Spleen (tissue), 11 donors: Measurements from ENCODE around the gene STKLD1. TPM values are rescaled to one million over a fixed set of nuclear protein-coding genes. Genes with fewer than 3 reads are reported as not detected.

Source experiments
- DNase-seq: peaks from one replicate; pipeline ENCODE4 v3.0.0-alpha.2; 2020
- H3K27ac ChIP-seq, 8 donors: fragments of 200-600 bp; sonication (generic) in 7 of 8; 1 replicate in 4 of 8; 2 replicates in 4 of 8; pipeline versions ENCODE4 v1.5.0 to v1.8.0; 2016 to 2021; ENCODE audit warnings: inconsistent platforms in 4 of 8, mild to moderate bottlenecking in 4 of 8, moderate library complexity in 1 of 8
- H3K27me3 ChIP-seq, 7 donors: fragments of 200-600 bp; sonication (generic) in 6 of 7; replicated peaks in 1 of 7; 1 replicate in 4 of 7; 2 replicates in 3 of 7; pipeline versions ENCODE4 v1.5.0 to v1.8.0; 2016 to 2021; ENCODE audit warnings: inconsistent platforms in 3 of 7, mild to moderate bottlenecking in 1 of 7
- H3K36me3 ChIP-seq, 6 donors: fragments of 200-600 bp; sonication (generic) in 5 of 6; 1 replicate in 4 of 6; 2 replicates in 2 of 6; pipeline versions ENCODE4 v1.5.0 to v1.8.0; 2016 to 2021; ENCODE audit warnings: inconsistent platforms in 2 of 6
- H3K4me1 ChIP-seq, 6 donors: fragments of 200-600 bp; sonication (generic) in 5 of 6; 1 replicate in 3 of 6; 2 replicates in 3 of 6; pipeline versions ENCODE4 v1.5.0 to v1.8.0; 2016 to 2021; ENCODE audit warnings: inconsistent platforms in 3 of 6
- H3K4me3 ChIP-seq, 8 donors: fragments of 200-600 bp; sonication (generic) in 7 of 8; 1 replicate in 4 of 8; 2 replicates in 4 of 8; pipeline versions ENCODE4 v1.5.0 to v1.8.0; 2016 to 2021; ENCODE audit warnings: inconsistent platforms in 4 of 8, mild to moderate bottlenecking in 4 of 8, moderate library complexity in 2 of 8
- H3K9me3 ChIP-seq, 8 donors: fragments of 200-600 bp; sonication (generic) in 7 of 8; 1 replicate in 4 of 8; 2 replicates in 4 of 8; pipeline versions ENCODE4 v1.5.0 to v1.8.0; 2016 to 2021; ENCODE audit warnings: inconsistent platforms in 4 of 8
- POLR2A ChIP-seq, 3 donors: fragments of 450-650 bp; IDR thresholded peaks; one replicate each; pipeline ENCODE4 v1.5.1; 2017; ENCODE audit warnings: antibody characterized with exemption in 3 of 3, mild to moderate bottlenecking in 1 of 3
- POLR2AphosphoS5 ChIP-seq, 3 donors: sonication (generic); formaldehyde crosslinking; IDR thresholded peaks; one replicate each; pipeline ENCODE4 v1.5.1; 2017; ENCODE audit warnings: antibody characterized with exemption in 3 of 3
- WGBS, 5 donors: extraction: QIAGEN DNeasy Blood & Tissue Kit in 3 of 5; methylation state at CpG; one replicate each; pipeline versions ENCODE4 v1.1.5 to v1.1.7; 2013 to 2018; 5-methylcytosine and 5-hydroxymethylcytosine counted together
- intact Hi-C: fragments of 100-400 bp; cut with DNase I; formaldehyde crosslinking; loops from one replicate; pipeline ENCODE4 v1.15.0; 2023; ENCODE audit warnings: low total_unique reads
- polyA plus RNA-seq, 3 donors: library from polyadenylated mRNA; stranded (reverse); fragments of 200-250 nt; gene quantifications; one replicate each; pipeline ENCODE4 v1.2.1, GENCODE V29; 2013
- total RNA-seq, 7 donors: library from RNA; depleted of rRNA in 3 of 7; stranded (reverse); fragments of >200 nt in 3 of 7; fragmentation: NEBNext Ultra II Directional in 4 of 7; extraction: Animal tissue kit (Norgen Biotek cat#: 25700) in 4 of 7; gene quantifications; one replicate each; pipeline versions ENCODE4 v1.1.0 to v1.2.1, GENCODE V29; 2016 to 2021
- TF ChIP-seq, protein P1 (sequence below), 11 experiments: fragments of 200-600 bp in 7 of 11; fragments of 450-650 bp in 4 of 11; sonication (generic) in 4 of 11; IDR thresholded peaks in 8 of 11; conservative IDR thresholded peaks in 3 of 11; 1 replicate in 7 of 11; 2 replicates in 4 of 11; pipeline versions ENCODE4 v1.4.0 to v1.8.0; 2016 to 2021; ENCODE audit warnings: antibody characterized with exemption in 11 of 11, inconsistent platforms in 4 of 11, mild to moderate bottlenecking in 1 of 11
- donor health status: healthy with polysubstance abuse.
- donor health status: DM: no; HTN: no; CAD: no; lungs with moderate emphysema.
- donor health status: DM: no; HTN: no; CAD: no.
- donor health status: Bipolar disorder and iron deficiency.
- donor health status: healthy.
- donor health status: DM: no; HTN: no; CAD: no.
- donor health status: DM: yes; HTN: yes; CAD: no.

Gene STKLD1
- total and polyA plus RNA-seq, 10 donors, result 0.29 to 1.5 (median 0.95) TPM; not detected in 2

DNA sequence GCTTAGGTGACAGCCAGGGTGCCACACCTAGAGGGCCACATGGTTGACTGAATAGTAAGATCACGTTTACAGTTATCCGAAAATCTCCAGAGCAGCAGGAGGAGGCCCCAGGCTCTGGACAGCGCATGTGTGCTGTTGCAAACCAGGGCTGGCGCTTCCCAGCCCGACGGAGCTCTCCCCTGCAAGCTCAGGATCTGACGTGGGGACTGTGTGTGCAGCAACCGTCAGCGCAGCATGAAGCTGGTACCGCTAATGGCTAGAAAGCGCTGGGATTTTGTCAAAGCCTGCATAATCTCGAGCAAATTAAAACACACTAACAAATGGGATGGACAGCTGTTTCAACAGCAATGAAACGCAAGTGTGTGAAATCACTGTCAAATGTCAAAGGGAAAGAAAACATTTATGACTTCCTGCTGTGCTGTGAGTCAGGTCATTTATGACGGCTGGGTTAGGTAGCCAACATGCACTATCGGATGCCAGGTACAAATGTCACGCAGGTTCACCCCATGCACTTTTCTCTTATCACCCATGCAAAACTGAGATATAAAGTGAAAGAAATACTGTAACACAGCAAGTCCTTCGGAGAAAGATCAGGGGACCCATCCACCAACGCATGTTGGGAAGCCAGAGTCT is 7.8 kb upstream of the STKLD1 start:
- Histone ChIP-seq H3K9me3 (no peaks in the 10 kb centered on the region), H3K36me3 (peaks cover 0 to 99% (median 47%) of the 10 kb centered on the region in 6 donors), H3K4me1 (peaks cover 46 to 81% (median 64%) of the 10 kb centered on the region in 6 donors), H3K27ac (peak overlapping the region in 4 of 8 donors; percentile 41 to 85 (median 83)), H3K4me3 (no peak overlapping the region), H3K27me3 (no peaks in the 10 kb centered on the region)
- WGBS, 5 donors, result 76 to 81% (median 78%) methylated on average over 18 of the region's 18 CpGs
- DNase-seq, result no peak
- intact Hi-C loops, result no loop called here
- TF ChIP-seq, protein P1, sequence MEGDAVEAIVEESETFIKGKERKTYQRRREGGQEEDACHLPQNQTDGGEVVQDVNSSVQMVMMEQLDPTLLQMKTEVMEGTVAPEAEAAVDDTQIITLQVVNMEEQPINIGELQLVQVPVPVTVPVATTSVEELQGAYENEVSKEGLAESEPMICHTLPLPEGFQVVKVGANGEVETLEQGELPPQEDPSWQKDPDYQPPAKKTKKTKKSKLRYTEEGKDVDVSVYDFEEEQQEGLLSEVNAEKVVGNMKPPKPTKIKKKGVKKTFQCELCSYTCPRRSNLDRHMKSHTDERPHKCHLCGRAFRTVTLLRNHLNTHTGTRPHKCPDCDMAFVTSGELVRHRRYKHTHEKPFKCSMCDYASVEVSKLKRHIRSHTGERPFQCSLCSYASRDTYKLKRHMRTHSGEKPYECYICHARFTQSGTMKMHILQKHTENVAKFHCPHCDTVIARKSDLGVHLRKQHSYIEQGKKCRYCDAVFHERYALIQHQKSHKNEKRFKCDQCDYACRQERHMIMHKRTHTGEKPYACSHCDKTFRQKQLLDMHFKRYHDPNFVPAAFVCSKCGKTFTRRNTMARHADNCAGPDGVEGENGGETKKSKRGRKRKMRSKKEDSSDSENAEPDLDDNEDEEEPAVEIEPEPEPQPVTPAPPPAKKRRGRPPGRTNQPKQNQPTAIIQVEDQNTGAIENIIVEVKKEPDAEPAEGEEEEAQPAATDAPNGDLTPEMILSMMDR (IDR thresholded peaks at IDR 0.05 in 8 of 11, conservative IDR thresholded peaks at IDR 0.05 in 3 of 11), result no peak
- no peak for TF ChIP-seq POLR2AphosphoS5 (IDR thresholded peaks at IDR 0.05)
- no peak for TF ChIP-seq POLR2A (IDR thresholded peaks at IDR 0.05)

DNA sequence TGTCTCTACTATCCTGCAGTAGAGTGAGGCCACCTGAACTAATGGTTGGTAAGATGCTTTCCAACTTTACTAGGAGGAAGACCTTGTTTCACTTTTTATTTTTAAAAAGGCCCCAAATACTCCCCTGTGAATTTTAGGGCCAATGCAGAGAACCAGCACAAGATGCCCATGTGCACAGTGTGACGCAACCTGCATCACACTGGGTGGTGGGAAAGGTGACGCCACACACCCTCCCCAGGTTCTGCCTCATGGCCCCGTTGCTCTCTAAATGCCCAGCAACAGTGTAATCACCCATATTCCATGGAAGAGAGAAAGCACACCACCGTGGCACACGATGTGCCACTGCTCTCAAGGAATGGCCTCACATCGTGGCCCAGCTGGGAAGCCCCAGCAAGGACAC is 6.7 kb upstream of the STKLD1 start:
- Histone ChIP-seq H3K4me3 (peak overlapping the region in 1 of 8 donors; percentile 47), H3K27ac (peak overlapping the region in 7 of 8 donors; percentile 27 to 85 (median 77)), H3K27me3 (no peaks in the 10 kb centered on the region), H3K4me1 (peaks cover 53 to 91% (median 74%) of the 10 kb centered on the region in 6 donors), H3K9me3 (no peaks in the 10 kb centered on the region), H3K36me3 (peaks cover 0 to 91% (median 37%) of the 10 kb centered on the region in 6 donors)
- intact Hi-C loops, result no loop called here
- DNase-seq, result no peak
- WGBS, 5 donors, result 68 to 84% (median 79%) methylated on average over 6 of the region's 6 CpGs
- TF ChIP-seq POLR2A (IDR thresholded peaks at IDR 0.05), result no peak
- TF ChIP-seq POLR2AphosphoS5 (IDR thresholded peaks at IDR 0.05), result no peak
- TF ChIP-seq, protein P1 (IDR thresholded peaks at IDR 0.05 in 8 of 11, conservative IDR thresholded peaks at IDR 0.05 in 3 of 11), result no peak

DNA sequence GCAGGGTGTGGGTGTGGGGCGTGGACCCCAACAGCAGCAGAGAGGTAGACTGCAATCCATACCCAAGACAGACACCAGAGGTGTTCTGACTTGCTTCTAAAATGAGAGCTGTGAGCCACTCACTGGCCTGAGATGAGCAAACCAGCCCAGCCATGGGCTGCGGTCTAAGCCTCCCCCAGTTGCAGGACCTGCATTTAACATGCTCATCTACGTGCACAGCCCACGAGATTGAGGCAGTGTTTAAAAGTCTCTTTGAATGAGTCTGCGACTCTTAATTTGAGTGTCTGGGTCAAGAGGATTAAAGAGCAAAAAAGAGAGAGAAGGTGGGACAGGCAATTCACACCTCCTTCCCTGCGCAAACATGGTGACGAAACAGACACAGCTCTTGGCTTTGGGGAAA is 6.2 kb upstream of the STKLD1 start:
- Histone ChIP-seq H3K4me1 (peaks cover 57 to 93% (median 79%) of the 10 kb centered on the region in 6 donors), H3K36me3 (peaks cover 0 to 86% (median 32%) of the 10 kb centered on the region in 6 donors), H3K4me3 (peak overlapping the region in 1 of 8 donors; percentile 47), H3K27ac (peak overlapping the region in 7 of 8 donors; percentile 38 to 85 (median 77)), H3K9me3 (no peaks in the 10 kb centered on the region), H3K27me3 (no peaks in the 10 kb centered on the region)
- DNase-seq, result no peak
- TF ChIP-seq, protein P1 (IDR thresholded peaks at IDR 0.05 in 8 of 11, conservative IDR thresholded peaks at IDR 0.05 in 3 of 11), result no peak
- TF ChIP-seq POLR2AphosphoS5 (IDR thresholded peaks at IDR 0.05), result no peak
- TF ChIP-seq POLR2A (IDR thresholded peaks at IDR 0.05), result no peak
- whole genome bisulfite sequencing, 5 donors, result 75 to 88% (median 82%) methylated on average over 7 of the region's 7 CpGs
- intact Hi-C loops, result no loop called here

GRCh38 chr9:133370685-133371084 is 5.5 kb upstream of the STKLD1 start:
- peak overlapping the region in 2 of 8 donors; percentile 3 to 47 for H3K4me3 ChIP-seq

More at GRCh38 chr9:133370685-133371084, 5.5 kb upstream of the STKLD1 start:
- no peak for DNase-seq
- intact Hi-C loops, result no loop called here
- H3K4me1 ChIP-seq, result peaks cover 57 to 93% (median 82%) of the 10 kb centered on the region in 6 donors
- no peaks in the 10 kb centered on the region for H3K9me3 ChIP-seq
- 43 to 64% (median 60%) methylated on average over 7 to 9 of the region's 9 CpGs for WGBS, 5 donors
- peak in 1 of 3 donors; percentile 34 for TF ChIP-seq POLR2AphosphoS5 (IDR thresholded peaks at IDR 0.05)
- TF ChIP-seq, protein P1 (IDR thresholded peaks at IDR 0.05 in 8 of 11, conservative IDR thresholded peaks at IDR 0.05 in 3 of 11), result no peak
- peaks cover 0 to 79% (median 24%) of the 10 kb centered on the region in 6 donors for H3K36me3 ChIP-seq
- H3K27me3 ChIP-seq, result no peaks in the 10 kb centered on the region
- peak overlapping the region; percentile 14 to 85 (median 72) for H3K27ac ChIP-seq
